ENCODE measurements around the gene FKBP4.

FKBP4 gene

DNA sequence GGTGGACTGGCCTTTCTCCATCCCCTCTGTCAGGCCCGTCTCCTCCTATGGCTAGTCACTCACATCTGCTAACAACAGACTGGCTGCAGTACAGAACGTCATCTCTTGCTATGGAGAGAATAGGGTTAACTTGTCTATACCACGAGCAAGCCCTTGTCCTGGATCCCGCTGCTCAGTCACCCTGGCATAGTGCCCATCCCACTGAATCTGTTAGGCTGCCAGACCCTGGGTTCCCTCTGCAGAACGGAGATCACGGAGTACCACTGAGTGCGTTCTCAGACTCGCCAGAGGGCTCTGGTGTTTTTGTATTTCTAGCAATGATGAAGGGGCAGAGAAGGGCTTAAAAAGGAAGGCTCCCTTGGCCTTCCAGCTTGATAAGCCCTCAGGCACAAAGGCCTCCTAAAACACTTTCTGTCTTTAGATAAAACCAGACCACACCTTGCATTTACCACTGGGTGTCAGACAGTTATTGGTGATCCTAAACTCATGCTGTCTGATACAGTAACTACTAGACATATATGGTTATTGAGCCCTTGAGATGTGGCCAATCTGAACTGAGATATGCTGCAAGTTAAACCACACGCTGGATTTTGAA, 46.4 kb downstream of the FKBP4 start:
- FAIRE-seq (no peak), DNase-seq (ENCODE audit: extremely low spot score, insufficient read length, low read depth) (no peak)

DNA sequence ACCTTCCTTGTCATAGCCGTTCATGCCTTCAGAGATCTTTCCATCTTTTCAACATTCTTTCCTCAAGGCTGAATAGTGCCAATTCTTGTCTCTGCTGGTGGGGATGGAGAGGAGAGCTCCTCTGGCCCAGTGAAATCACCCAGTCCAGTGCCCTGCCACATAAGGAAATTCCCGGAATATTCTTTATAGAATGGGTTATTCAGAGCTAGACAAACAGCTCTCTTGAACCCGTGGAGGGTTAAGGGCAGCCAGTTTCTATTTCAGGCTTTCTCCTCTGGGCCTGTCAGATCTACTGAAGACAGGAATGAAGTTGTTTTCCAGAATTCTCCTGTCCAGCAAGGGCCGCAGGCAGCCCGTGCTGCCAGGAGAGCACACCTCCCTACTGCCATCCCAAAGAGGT, 48.2 kb downstream of the FKBP4 start:
- no peak for DNase-seq (ENCODE audit: extremely low spot score, insufficient read length, low read depth)
- no peak for FAIRE-seq

- FAIRE-seq (no peak), DNase-seq (ENCODE audit: extremely low spot score, insufficient read length, low read depth) (no peak)
Observed at GRCh38 chr12:2844786-2845185, 50.0 kb downstream of the FKBP4 start.

GRCh38 chr12:2845280-2845679, 50.5 kb downstream of the FKBP4 start:
- FAIRE-seq = no peak
- DNase-seq (ENCODE audit: extremely low spot score, insufficient read length, low read depth) = no peak

GRCh38 chr12:2851931-2852330, 57.2 kb downstream of the FKBP4 start:
- DNase-seq (ENCODE audit: extremely low spot score, insufficient read length, low read depth) (no peak), FAIRE-seq (no peak)

DNA sequence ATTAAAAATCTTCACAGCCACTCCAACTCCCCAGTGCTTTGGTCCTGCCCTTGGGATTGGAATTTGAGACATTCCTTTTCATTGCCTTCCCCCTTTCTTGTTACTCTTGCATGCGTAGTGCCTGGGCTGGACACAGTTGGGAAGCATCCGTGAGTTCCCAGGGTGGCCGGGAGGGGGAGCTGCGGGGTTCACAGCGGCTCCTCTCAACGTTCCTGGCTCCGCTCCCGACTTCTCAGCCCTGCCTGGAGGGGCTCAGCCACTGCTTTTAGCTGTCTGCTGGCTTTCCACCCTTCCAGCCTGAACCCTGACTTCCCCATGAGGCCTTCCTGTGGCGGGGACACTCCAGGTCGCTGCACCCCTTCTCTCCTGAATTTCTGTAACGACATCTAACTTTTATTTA, 58.9 kb downstream of the FKBP4 start:
- FAIRE-seq = peak; percentile 12
- no peak for DNase-seq (ENCODE audit: extremely low spot score, insufficient read length, low read depth)
